Measurements from ENCODE around the gene LARP4.

Gene LARP4

DNA sequence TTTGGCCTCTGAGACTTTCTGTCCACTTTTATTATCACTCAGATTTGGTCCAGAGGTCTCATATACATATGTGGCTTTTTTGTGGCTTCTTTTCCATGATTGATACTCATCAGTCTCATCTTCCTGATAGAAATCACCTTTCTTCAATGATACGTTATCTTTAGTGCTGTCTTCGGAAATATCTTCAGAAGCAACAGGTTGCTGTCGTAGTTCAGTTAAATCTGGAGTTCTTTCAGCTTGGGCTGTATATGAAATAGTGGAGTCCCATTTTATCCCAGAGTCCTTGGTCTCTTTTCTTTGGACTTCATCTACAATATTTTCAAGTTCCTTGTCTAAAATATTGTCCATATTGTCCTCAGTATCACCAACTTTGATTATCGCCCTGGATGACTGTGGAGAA, 45.3 kb upstream of the LARP4 start:
- TF ChIP-seq ZBTB7A (IDR thresholded peaks at IDR 0.05; ENCODE audit: low read depth), result no peak
- TF ChIP-seq TAF1 (IDR thresholded peaks at IDR 0.05; ENCODE audit: low read depth), result no peak
- TF ChIP-seq CEBPB (IDR thresholded peaks at IDR 0.05), result no peak
- no peak for TF ChIP-seq YY1 (IDR thresholded peaks at IDR 0.05; ENCODE audit: low read depth)
- TF ChIP-seq FOXM1 (IDR thresholded peaks at IDR 0.05; ENCODE audit: borderline replicate concordance, low read depth), result no peak
- no peak for TF ChIP-seq RAD21 (IDR thresholded peaks at IDR 0.05; ENCODE audit: low read depth)
- TF ChIP-seq, protein P1, sequence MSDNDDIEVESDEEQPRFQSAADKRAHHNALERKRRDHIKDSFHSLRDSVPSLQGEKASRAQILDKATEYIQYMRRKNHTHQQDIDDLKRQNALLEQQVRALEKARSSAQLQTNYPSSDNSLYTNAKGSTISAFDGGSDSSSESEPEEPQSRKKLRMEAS (IDR thresholded peaks at IDR 0.05), result no peak
- no peak for TF ChIP-seq TCF12 (IDR thresholded peaks at IDR 0.05; ENCODE audit: low read depth)
- TF ChIP-seq CREB1 (IDR thresholded peaks at IDR 0.05; ENCODE audit: low read depth), result no peak
- TF ChIP-seq, protein P2, sequence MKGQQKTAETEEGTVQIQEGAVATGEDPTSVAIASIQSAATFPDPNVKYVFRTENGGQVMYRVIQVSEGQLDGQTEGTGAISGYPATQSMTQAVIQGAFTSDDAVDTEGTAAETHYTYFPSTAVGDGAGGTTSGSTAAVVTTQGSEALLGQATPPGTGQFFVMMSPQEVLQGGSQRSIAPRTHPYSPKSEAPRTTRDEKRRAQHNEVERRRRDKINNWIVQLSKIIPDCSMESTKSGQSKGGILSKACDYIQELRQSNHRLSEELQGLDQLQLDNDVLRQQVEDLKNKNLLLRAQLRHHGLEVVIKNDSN (IDR thresholded peaks at IDR 0.05), result no peak
- no peak for TF ChIP-seq TEAD4 (IDR thresholded peaks at IDR 0.05)
- TF ChIP-seq, protein P3, sequence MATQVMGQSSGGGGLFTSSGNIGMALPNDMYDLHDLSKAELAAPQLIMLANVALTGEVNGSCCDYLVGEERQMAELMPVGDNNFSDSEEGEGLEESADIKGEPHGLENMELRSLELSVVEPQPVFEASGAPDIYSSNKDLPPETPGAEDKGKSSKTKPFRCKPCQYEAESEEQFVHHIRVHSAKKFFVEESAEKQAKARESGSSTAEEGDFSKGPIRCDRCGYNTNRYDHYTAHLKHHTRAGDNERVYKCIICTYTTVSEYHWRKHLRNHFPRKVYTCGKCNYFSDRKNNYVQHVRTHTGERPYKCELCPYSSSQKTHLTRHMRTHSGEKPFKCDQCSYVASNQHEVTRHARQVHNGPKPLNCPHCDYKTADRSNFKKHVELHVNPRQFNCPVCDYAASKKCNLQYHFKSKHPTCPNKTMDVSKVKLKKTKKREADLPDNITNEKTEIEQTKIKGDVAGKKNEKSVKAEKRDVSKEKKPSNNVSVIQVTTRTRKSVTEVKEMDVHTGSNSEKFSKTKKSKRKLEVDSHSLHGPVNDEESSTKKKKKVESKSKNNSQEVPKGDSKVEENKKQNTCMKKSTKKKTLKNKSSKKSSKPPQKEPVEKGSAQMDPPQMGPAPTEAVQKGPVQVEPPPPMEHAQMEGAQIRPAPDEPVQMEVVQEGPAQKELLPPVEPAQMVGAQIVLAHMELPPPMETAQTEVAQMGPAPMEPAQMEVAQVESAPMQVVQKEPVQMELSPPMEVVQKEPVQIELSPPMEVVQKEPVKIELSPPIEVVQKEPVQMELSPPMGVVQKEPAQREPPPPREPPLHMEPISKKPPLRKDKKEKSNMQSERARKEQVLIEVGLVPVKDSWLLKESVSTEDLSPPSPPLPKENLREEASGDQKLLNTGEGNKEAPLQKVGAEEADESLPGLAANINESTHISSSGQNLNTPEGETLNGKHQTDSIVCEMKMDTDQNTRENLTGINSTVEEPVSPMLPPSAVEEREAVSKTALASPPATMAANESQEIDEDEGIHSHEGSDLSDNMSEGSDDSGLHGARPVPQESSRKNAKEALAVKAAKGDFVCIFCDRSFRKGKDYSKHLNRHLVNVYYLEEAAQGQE (IDR thresholded peaks at IDR 0.05; ENCODE audit: low read depth), result no peak
- TF ChIP-seq EGR1 (IDR thresholded peaks at IDR 0.05), result no peak
- TF ChIP-seq NFIC (IDR thresholded peaks at IDR 0.05), result no peak
- TF ChIP-seq EP300 (IDR thresholded peaks at IDR 0.05; ENCODE audit: borderline replicate concordance), result no peak

DNA sequence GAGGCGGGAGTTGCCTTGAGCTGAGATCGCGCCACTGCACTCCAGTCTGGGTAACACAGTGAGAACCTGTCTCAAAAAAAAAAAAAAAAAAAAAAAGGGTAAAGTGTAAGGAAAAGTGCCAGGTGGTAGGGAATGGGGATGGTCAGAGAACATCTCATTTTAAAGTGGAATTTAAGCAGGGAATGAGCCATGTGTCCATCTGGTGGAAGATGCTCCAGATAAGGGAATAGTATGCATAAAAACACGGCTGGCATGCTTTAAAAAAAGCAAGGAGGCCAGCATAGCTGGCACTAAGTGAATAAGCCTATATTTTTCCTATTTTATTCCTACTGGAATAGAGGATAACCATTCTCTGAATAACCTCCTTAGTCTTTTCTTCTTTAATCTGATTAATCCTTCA, 38.0 kb upstream of the LARP4 start:
- no peak for TF ChIP-seq FOXM1 (IDR thresholded peaks at IDR 0.05; ENCODE audit: borderline replicate concordance, low read depth)
- TF ChIP-seq CREB1 (IDR thresholded peaks at IDR 0.05; ENCODE audit: low read depth), result no peak
- no peak for TF ChIP-seq YY1 (IDR thresholded peaks at IDR 0.05; ENCODE audit: low read depth)
- no peak for TF ChIP-seq ZBTB7A (IDR thresholded peaks at IDR 0.05; ENCODE audit: low read depth)
- TF ChIP-seq CEBPB (IDR thresholded peaks at IDR 0.05), result no peak
- TF ChIP-seq TAF1 (IDR thresholded peaks at IDR 0.05; ENCODE audit: low read depth), result no peak
- TF ChIP-seq RAD21 (IDR thresholded peaks at IDR 0.05; ENCODE audit: low read depth), result no peak
- TF ChIP-seq, protein P3 (IDR thresholded peaks at IDR 0.05; ENCODE audit: low read depth), result no peak
- TF ChIP-seq TEAD4 (IDR thresholded peaks at IDR 0.05), result no peak
- TF ChIP-seq, protein P1 (IDR thresholded peaks at IDR 0.05), result no peak
- no peak for TF ChIP-seq EGR1 (IDR thresholded peaks at IDR 0.05)
- TF ChIP-seq NFIC (IDR thresholded peaks at IDR 0.05), result no peak
- TF ChIP-seq EP300 (IDR thresholded peaks at IDR 0.05; ENCODE audit: borderline replicate concordance), result no peak
- TF ChIP-seq, protein P2 (IDR thresholded peaks at IDR 0.05), result no peak
- no peak for TF ChIP-seq TCF12 (IDR thresholded peaks at IDR 0.05; ENCODE audit: low read depth)

DNA sequence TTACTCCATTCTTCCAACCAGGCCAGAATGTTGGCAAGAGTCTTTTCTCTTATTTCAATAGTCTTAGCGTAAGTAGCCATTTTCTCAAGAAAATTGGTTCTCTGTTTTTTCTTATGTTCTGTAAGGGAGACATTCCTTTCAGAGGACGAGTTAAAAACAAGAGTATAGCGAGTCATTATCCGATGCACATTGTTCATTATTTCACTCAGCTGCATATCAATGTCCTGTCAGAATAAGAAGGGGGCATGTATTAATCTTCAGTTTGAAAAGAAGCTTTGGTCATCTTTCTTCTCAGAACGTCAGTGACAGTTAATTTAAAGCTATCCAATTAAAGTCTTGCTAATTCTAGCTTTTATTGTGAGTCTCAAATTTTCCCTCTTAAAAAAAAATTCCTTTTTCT, 37.5 kb upstream of the LARP4 start:
- TF ChIP-seq ZBTB7A (IDR thresholded peaks at IDR 0.05; ENCODE audit: low read depth), result no peak
- TF ChIP-seq FOXM1 (IDR thresholded peaks at IDR 0.05; ENCODE audit: borderline replicate concordance, low read depth), result no peak
- no peak for TF ChIP-seq TAF1 (IDR thresholded peaks at IDR 0.05; ENCODE audit: low read depth)
- no peak for TF ChIP-seq YY1 (IDR thresholded peaks at IDR 0.05; ENCODE audit: low read depth)
- no peak for TF ChIP-seq RAD21 (IDR thresholded peaks at IDR 0.05; ENCODE audit: low read depth)
- no peak for TF ChIP-seq NFIC (IDR thresholded peaks at IDR 0.05)
- no peak for TF ChIP-seq CREB1 (IDR thresholded peaks at IDR 0.05; ENCODE audit: low read depth)
- no peak for TF ChIP-seq CEBPB (IDR thresholded peaks at IDR 0.05)
- no peak for TF ChIP-seq TEAD4 (IDR thresholded peaks at IDR 0.05)
- TF ChIP-seq EP300 (IDR thresholded peaks at IDR 0.05; ENCODE audit: borderline replicate concordance), result no peak
- TF ChIP-seq, protein P1 (IDR thresholded peaks at IDR 0.05), result no peak
- TF ChIP-seq, protein P3 (IDR thresholded peaks at IDR 0.05; ENCODE audit: low read depth), result no peak
- TF ChIP-seq, protein P2 (IDR thresholded peaks at IDR 0.05), result no peak
- TF ChIP-seq EGR1 (IDR thresholded peaks at IDR 0.05), result no peak
- TF ChIP-seq TCF12 (IDR thresholded peaks at IDR 0.05; ENCODE audit: low read depth), result no peak

Data from Ishikawa (cell line).